ENCODE results near the gene RAB9B. TPM values are rescaled to one million over a fixed set of nuclear protein-coding genes. Genes with fewer than 3 reads are reported as not detected.

Gene RAB9B
- total RNA-seq, 4 donors from 2014 or later, result 0.35 to 1.2 (median 1.0) TPM; not detected in 1

DNA sequence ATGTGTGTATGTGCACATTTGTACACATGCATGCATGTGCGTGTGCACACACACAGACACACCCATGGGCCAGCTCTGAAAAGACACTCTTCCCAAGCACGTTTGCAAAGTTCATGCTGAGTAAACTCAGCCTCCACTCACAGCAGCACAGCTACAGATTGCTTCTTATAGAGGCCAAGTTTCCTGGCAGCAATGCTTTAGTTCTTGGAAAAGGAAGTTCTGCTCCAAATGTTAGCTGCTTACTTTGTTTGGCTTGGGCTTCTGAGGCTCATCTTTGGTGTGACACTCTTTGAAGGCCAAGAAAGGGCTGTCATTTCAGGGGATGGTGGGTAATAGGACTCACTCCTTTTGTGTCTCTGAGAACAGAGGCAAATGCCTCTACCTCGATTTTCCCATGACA, 48.9 kb downstream of the RAB9B start:
- H3K9me3 ChIP-seq, result no peaks in the 10 kb centered on the region
- no peaks in the 10 kb centered on the region for H3K36me3 ChIP-seq
- H3K4me1 ChIP-seq, result no peaks in the 10 kb centered on the region
- no peaks in the 10 kb centered on the region for H3K27me3 ChIP-seq
- H3K27ac ChIP-seq, result no peak overlapping the region
- TF ChIP-seq POLR2A (IDR thresholded peaks at IDR 0.05) (no peak), CTCF (IDR thresholded peaks at IDR 0.05) (no peak)
- no peak for DNase-seq
- no peak overlapping the region for H3K4me3 ChIP-seq

DNA sequence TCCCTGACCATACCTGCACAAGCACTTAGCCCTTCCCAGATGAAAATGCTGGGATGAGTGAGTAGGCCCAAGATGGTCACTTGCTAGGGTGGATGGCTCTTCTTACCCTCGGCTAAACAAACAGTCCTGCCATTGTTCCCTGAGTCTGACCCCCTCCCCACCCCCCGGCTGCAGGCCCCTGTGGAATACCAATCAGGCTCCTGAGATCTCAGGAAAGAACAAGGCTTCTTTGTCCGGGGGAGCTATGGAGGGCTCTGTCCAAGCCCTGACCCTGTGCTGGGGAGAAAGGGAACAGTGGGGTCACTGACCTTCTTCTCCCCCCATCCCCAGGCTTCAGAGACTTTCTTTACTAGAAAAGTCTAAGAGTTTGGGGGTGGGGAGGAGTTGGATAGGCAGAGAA, 49.4 kb downstream of the RAB9B start:
- Histone ChIP-seq H3K9me3 (no peaks in the 10 kb centered on the region), H3K27me3 (no peaks in the 10 kb centered on the region), H3K4me1 (no peaks in the 10 kb centered on the region), H3K27ac (no peak overlapping the region), H3K36me3 (no peaks in the 10 kb centered on the region), H3K4me3 (no peak overlapping the region)
- no peak for TF ChIP-seq CTCF (IDR thresholded peaks at IDR 0.05)
- TF ChIP-seq POLR2A (IDR thresholded peaks at IDR 0.05), result no peak
- DNase-seq, result no peak

GRCh38 chrX:103781706-103782105, 50.4 kb downstream of the RAB9B start:
- no peaks in the 10 kb centered on the region for H3K36me3 ChIP-seq
- H3K27ac ChIP-seq, result no peak overlapping the region
- H3K4me1 ChIP-seq, result no peaks in the 10 kb centered on the region
- no peaks in the 10 kb centered on the region for H3K27me3 ChIP-seq
- TF ChIP-seq POLR2A (IDR thresholded peaks at IDR 0.05) (no peak), CTCF (IDR thresholded peaks at IDR 0.05) (no peak)
- no peak for DNase-seq
- no peak overlapping the region for H3K4me3 ChIP-seq
- H3K9me3 ChIP-seq, result no peaks in the 10 kb centered on the region

DNA sequence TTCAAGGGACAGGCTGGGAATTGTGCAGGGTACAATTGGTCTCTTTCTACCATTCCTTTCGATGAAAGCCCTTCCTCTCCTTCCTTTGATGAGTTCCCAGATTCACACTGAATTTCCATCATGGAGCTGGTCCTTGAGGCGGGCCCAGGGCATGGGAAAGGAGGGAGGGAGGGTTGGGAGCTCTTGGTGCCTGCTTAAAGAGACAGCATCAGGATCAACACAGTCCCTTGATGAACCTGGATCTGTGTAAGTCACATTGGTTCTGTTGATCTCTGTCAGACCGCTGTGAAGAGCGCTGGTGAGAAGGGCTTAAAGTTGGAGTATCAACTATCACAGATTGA, 51.0 kb downstream of the RAB9B start:
- H3K27me3 ChIP-seq, result no peaks in the 10 kb centered on the region
- no peaks in the 10 kb centered on the region for H3K36me3 ChIP-seq
- H3K9me3 ChIP-seq, result no peaks in the 10 kb centered on the region
- H3K27ac ChIP-seq, result no peak overlapping the region
- no peaks in the 10 kb centered on the region for H3K4me1 ChIP-seq
- no peak for TF ChIP-seq POLR2A (IDR thresholded peaks at IDR 0.05)
- H3K4me3 ChIP-seq, result no peak overlapping the region
- DNase-seq, result no peak

- Histone ChIP-seq H3K36me3 (no peaks in the 10 kb centered on the region), H3K27ac (no peak overlapping the region), H3K4me3 (no peak overlapping the region), H3K27me3 (no peaks in the 10 kb centered on the region), H3K4me1 (no peaks in the 10 kb centered on the region), H3K9me3 (no peaks in the 10 kb centered on the region)
- no peak for DNase-seq
- TF ChIP-seq CTCF (IDR thresholded peaks at IDR 0.05), result no peak
- no peak for TF ChIP-seq POLR2A (IDR thresholded peaks at IDR 0.05)
These were observed 51.6 kb downstream of the RAB9B start for GRCh38 chrX:103780336-103781061.

- Histone ChIP-seq H3K4me1 (no peaks in the 10 kb centered on the region), H3K9me3 (no peaks in the 10 kb centered on the region), H3K4me3 (no peak overlapping the region), H3K36me3 (no peaks in the 10 kb centered on the region), H3K27ac (no peak overlapping the region), H3K27me3 (no peaks in the 10 kb centered on the region)
- no peak for DNase-seq
- TF ChIP-seq POLR2A (IDR thresholded peaks at IDR 0.05) (no peak), CTCF (IDR thresholded peaks at IDR 0.05) (no peak)
These were observed 52.8 kb downstream of the RAB9B start for GRCh38 chrX:103779141-103779789.

Measured in Peyer's patch (tissue), 4 donors.